ENCODE data around the gene PEX14.

Gene PEX14

DNA sequence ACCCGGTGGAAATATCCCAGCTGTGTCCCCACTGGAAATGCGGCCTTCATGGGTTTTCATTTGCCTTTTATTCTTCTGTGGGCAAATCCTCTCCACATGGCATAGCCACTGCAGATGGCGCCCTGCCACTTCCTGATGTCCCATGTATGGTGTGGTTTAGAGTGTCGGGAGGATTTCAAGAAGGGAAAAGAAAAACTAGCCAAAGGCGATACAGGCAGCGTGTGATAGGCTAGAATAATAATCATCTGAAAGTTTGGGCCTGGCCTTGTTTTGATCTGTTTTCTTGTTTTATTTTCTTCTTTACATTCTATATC lies 123.6 kb downstream of the PEX14 start:
- DNase-seq, result no peak

DNA sequence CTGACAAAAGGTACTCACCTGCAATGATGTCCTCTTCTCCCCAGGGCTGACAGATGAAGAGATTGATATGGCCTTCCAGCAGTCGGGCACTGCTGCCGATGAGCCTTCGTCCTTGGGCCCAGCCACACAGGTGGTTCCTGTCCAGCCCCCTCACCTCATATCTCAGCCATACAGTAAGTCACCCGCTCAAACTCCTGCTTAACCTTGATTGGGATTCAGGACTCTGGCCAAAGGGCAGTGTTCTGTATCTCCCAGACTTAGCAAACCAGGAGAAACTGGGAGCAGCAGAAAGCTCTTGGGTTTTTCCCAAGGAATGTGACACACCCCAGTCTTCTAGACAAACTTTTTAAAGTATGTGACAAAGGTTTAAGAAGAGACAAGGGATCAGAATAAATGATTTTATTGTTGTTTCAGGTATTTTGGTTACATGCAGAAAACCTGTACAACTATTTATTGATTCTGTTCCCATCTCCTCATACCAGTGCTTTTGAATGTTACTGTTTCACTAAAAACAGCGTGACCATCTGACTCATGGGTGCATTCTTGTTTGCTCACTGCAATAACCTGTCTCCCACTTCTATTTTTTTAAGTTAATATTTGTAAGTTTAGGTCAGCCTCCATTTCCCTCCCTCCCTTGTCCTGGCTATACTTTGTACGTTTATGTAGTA lies 124.6 kb downstream of the PEX14 start:
- DNase-seq, result no peak

DNA sequence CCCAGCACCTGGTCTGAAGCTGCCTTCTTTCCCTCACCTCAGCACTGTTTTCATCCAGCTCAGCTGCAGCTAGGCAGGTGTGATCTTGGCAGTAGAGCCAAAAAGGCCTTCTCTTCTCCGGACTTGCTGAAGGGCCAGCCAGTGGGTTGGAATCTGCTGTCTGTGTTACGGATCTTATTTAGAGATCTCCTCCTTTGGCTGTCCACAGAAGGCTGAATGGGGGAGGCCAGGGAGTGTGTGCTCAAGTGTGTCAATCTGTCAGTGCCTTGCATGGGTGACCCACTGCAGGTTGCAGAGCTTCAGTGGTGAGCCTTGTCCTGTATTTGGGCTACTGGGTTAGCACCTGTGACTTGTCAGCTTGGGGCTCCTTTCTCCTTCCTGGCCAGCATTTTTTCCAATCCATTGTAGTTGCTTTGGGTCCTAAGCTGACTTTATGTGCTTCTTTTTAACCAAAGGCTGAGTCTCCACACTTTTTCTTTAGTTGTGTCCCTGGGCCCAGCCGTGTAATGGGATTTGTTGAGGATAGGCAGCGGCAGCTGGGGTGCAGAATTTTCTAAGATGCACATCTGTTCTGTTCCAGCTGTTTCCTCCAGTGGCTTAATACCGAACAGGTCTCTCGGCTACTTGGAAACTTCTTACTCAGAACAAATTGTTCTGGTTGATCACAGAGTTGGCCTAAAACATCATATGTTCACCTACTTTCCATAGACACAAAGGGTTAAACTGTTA lies 126.8 kb downstream of the PEX14 start:
- no peak for DNase-seq

DNA sequence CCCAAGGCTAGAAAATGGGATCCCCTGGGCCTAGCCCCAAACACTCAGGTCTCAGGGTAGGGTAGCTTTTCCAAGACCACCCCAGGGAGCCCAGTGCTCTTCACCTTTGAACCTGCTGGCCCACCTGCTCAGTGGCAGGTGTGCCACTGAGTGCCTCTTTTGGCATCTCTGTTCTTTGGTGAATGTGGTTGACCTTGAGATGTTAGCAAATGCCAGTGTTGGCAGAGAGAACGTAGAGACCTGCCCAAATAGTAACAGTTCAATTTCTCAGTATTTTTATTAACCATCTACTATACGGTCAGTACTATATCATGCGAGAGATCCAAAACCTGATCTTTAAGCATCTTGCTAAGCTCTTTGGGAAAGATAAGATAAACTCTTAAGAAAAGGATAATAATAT lies 128.2 kb downstream of the PEX14 start:
- no peak for DNase-seq

DNA sequence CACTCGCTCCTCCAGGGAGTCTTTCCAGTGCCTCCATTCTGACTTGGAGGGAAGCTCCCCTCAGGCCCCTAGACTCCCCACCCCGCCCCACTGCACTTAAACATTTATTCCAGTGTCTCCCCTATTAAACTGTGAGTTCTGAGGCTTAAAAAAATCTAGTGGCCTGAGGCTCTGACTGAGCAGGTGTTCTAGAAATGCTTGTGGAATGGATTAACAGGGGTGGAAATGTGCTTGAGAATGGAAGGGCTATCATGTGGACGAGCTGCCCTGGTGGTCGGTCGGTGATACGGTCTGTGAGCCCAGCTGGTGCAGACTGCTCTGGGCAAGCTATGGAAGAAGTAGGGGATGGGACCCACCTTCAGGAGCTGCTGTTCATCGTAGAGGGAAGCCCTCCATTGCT lies 130.2 kb downstream of the PEX14 start:
- DNase-seq, result no peak

DNA sequence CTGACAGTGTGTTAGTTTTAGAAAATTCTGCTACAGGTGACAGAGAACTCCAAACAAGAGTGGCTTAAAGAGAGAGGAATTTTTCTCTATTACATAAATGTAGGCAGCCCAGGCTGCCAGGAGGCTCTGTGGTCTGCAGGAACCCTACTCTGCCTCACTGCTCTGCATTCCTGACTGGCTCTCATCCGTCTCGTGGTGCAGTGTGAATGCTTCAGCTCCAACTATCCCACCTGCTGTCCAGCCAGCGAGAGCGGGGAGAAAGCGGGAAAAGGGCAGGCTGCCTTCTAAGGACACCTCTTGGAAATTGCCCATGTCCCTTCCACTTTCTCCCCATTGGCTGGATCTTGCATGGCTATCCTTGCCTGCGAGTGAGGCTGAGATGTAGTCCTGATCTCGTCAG lies 131.3 kb downstream of the PEX14 start:
- no peak for DNase-seq

DNA sequence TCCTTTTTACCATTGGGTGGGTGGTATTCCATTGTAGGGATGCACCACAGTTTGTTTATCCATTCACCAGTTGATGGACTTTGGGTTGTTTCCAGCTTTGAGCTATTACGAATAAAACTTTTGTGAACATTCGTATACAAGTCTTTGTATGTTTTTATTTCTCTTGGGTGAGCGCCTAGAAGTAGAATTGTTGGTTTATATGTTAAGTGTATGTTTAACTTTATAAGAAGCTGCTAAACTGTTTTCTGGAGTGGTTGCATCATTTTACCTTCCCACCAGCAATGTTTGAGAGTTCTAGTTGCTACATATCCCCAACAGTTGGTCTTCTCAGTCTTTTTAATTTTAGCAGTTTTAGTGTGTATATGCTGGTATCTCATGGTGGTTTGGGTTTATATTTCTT lies 132.5 kb downstream of the PEX14 start:
- DNase-seq, result no peak

DNA sequence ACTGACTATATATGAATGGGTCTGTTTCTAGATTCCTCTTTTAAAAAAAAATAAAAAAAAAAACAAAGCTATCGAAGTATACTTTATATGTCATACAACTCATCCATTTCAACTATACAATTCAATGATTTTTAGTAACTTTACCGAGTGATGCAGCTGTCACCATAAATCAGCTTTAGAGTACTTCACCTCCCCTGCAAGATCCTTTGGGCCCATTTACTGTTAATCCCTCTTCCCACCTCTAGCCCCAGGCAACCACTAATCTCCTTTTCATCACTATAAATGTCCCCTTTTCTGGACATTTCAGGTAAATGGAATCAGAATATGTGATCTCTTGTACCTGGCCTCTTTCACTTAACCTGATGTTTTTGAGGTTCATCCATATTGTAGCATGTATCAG lies 133.9 kb downstream of the PEX14 start:
- DNase-seq, result no peak

DNA sequence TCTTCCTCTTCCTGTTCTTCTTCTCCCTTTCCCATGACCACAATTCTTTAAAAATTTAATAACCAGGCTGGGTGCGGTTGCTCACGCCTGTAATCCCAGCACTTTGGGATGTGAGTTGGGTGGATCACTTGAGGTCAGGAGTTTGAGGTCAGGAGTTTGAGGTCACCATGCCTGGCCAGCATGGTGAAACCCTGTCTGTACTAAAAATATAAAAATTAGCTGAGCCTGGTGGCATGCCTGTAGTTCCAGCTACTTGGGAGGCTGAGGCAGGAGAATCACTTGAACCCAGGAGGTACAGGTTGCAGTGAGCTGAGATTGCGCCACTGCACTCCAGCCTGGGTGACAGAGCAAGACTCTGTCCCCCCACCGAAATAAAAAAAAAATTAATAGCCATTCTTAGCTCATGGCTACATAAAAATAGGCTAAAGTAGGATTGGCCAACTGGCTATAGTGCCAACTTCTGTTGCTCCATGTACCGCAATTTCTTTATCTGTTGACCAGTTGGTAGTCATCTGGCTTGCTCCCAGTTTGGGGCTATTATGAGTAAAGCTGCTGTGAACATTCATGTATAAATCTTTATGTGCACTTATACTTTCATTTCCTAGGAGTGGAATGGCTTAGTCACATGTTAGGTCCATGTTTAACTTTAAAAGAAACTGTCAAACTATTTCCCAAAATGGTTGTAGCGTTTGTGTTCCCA lies 136.3 kb downstream of the PEX14 start:
- no peak for DNase-seq

DNA sequence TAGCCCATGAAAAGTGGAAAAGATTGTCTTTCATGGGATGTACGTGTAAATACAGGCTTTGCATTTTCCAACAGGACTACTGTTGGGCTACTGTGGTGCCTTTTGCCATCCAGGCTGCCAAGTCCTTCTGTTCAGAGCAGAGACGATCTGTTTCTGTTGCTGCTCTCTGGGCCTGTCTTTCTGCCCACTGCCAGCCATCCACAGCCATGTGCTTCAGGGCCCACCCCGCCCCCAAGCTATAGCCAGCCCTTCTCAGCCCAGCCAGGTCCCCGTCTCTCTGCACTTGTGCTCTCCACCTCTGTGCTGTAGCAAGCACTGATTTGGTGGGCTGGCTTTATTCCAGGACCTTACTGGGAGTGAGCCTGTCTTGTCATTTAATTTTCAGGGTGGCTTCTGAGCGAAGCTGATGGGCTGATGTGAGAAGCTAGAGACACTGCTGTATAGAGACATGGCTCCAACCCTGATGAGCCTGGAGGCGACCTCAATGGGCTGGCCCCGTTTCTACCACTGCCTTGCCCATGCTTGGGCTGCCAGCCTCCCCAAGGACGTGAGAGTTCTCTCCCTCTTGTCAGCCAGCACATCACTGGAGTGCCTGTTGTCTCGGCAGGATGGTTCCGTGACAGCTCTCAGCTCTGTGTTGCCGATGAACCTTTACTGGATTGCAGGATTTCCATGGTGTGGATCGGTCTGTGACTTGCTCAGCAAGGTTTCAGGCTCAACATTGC lies 137.8 kb downstream of the PEX14 start:
- DNase-seq, result no peak

DNA sequence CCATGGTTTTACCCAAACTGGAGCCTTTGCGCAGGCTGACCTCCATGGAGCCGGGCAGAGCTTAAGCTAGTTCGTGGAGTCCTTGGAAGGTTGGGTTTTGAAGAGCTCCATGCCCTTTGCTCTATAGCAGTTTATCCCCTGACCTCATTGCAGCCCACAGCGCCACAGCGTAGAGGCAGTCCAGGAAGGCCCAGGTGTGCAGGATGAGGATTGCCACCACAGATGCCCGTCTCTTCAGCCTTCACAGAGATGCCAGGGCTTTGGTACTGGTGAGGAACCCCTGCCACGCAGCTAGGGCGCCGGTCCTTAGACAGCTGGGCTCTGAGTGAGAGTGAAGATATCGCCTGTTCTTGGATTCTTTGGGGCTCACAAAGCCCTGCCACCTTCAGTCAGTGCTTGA lies 138.6 kb downstream of the PEX14 start:
- DNase-seq, result no peak

DNA sequence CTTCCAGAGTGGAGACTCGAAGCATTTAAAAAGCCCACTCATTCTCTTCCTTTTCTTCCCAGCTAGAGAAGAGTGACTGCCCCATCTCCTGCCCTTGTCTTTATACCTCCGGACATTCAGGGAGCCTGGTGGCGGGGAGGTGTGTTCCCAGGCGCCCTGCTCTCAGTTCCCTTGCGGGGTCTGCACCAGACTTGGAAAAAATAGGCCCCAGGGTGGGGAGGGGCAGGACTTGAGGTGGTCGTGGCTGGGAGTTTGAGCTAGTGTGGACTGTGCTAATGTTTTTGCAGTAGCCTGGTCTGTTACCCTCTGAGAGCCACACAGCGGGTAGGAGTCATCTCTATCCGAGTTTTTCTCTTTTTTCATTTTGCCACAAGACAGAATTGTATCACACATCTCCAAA lies 139.1 kb downstream of the PEX14 start:
- no peak for DNase-seq

DNA sequence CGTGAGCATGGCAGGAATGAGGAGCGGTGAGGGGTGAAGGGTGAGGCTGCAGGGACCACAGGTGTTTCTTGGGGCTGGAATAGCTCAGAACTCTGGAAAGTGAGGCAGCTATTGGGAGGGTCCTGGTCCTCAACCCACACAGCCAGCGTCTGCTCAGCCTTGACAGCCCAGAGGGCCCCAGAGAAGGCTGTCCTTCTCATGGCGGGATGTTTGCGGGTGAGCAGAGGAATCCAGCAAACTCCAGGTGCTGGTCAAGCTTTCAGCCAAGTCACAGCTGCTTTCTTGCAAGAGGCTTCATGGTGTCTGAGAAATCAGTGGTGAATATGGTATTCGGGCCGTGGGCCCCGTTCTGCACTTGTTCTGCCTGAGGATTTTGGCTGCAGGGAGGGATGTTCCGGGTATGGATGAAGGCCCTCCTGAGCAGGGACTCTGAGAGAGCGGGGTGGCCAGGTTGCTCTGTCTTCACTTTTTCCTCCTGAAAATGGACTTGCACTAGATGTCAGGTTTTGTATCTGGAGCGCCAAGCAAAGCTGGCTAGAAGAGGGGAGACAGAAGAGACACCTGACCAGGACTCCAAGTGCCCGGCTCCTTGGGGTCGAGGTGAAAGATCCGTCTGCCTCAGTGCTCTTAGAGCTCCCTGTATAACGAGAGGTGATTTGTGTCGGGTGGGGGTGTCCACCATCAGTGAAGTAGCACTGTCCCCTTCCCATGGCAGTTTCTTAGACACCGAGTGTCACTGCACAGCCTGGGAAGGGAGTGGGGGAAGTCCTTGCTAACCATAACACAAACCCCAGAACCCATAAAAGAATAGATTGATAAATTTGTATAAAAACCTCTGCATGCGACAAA lies 139.9 kb downstream of the PEX14 start:
- DNase-seq, result no peak

DNA sequence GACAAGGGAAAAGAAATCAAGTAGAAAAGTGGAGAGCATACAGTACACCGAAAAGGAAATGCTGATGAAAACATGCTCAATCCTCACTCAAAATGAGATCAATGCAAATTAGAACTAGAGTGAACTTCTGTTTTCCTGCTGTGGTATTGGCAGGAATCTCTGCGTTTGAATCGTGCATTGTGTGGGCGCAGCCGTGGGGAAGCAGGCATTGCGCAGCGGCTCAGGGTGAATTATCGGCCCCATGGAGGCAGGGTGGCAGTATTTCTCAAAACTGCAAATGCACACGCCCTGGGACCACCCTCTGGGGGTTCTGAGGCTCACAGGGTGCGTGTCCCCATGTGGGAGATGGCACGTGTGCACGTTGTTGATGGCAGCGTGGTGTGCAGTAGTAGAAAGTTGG lies 140.6 kb downstream of the PEX14 start:
- no peak for DNase-seq

DNA sequence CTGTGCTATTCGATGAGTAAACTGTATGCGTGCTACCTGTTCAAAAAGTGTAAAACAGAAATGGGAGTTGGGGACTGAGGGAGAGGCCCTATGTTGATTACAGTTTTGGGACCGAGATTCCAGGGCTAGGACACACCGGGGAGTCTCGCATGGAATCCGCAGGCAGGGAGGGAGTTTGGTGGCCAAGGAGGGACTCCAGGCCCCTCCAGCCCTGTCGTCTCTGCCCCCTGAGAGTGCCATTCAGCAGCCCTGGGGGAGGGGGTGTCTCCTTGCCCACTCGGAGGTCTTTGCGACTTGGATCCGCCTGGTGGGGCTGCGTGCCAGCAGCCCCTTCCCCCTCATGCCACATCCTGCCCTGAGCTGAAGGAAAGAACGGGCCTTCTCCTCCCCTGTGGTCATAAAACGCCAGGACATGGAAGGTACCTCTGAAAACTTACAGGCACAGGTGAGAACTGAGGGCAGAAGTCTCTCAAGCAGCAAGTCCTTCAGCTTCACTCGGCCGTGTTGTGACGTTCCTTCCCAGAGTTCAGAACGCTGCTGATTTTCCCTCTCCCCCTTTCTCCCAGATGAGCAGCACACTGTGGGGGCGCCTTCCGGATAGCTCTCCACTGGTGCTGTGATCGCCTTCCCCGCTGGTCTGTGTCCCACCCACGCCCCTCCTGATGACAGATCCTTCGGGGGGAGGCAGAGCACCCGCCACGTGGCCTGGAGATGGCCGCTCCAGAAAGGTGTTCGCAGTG lies 141.4 kb downstream of the PEX14 start:
- DNase-seq, result no peak

DNA sequence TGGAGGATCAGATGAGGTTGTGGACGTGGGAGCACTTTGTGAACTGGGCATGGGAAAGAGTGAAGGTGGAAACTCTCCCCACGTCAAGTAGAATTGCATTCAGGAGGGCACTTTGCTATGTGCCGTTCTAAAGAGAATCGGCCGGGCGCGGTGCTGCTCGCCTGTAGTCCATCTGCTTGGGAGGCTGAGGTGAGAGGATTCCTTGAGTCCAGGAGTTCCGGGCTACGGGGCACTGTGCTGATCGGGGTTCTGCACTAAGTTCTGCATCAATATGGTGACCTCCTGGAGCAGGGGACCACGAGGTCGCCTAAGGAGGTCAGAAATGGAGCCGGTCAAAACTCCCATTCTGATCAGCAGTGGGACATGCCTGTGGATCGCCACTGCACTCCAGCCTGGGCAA lies 141.9 kb downstream of the PEX14 start:
- no peak for DNase-seq

DNA sequence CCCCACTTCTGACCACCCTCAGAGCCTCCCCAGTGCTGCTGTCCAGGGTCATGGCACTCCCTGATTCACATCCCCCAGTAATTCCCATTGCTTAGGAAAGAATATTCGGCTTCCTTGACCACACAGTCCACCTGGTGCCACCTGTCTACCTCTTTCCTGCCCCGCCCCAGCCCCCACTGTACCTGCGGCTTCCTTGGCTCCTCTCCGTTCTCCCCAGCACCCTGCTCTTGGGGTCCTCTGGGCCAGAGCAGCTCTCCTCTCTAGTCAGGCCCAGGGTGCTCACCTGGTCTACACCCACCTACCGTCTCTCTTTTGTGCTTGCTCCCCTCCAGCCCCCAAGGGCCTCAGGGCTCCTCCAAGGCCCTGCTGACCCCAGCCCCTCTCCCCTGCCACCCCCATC lies 142.6 kb downstream of the PEX14 start:
- no peak for DNase-seq

DNA sequence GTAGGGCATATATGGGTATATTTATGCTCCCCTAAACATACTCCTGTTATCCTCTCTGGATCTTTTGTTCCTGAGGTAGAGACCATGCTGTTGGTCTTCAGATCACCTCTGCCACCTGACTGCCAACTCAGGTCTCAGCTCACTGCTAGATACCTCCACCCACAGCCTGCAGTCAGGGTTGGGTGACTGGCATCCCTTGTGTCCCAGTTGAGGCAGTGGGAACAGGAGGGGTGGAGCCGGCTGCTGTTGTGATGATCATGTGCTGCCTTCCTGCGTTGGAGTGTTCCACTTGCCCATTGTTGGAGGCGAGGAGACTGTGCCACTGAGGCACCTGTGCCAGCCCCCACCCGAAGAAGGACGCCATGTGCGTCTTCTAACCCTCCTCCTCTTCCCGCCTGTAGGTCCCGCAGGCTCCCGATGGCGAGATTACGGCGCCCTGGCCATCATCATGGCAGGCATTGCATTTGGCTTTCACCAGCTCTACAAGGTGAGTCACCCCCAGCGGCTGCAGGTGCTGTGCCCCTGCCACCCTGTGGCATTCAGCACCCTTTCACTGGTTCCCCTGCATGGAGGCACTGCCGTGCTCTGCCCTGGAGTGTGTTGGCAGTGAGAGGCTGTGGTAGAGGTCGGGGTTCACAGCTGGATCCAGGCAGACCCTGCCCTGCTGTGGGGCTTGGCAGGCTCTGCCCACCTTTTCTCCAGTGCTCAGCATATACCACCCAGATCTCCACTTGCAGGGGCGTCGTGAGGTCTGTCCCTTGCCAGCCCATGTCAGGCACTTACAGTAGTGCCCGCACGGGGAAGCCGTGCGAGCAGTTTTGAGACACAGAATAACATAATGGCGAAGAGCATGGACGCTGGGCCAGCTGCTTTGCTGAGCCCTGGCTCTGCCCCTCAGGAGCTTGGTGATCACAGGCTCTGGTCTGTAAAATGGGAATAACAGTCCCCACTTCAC lies 143.5 kb downstream of the PEX14 start:
- DNase-seq, result no peak

DNA sequence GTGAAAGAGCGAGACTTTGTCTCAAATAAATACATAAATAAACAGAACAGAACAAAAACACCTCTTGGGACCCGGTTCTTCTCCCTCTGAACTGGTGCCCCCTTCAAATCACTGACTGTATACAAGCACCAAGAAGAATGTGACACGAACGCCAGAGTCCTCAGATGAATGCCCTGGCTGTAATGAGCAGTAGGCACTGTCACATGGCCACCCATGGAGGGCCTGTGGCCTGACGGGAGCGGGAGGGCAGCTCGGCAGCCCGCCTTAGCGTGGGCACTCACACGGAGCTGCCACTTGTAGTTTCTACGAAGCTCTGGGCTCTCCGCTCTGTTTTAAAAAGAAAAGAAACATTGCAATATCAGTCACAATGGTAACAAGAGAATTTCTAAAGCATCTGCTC lies 146.0 kb downstream of the PEX14 start:
- DNase-seq, result no peak

DNA sequence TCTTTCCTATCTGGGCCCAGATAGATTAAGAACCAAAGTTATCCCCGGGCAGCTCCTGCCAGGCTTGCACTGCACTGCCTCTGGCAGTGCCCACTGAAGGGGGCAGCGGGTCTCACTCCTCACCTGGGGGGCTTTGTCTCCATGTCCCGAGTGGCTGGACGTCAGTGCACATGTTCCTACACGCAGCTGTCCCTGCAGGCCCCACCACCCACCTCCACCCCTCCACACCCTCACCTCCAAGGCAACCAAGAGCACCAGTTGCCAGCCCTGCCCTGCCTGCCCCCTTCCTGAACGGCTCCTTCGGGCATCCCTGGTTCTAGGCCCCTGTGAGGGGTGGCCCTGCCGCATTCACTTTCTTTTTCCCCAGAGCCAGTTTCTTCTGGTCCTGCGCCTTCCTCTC lies 147.2 kb downstream of the PEX14 start:
- DNase-seq, result no peak
